Endothelial cell of umbilical vein (primary cell): Measurements from ENCODE around the gene CCDC197. TPM values are rescaled to one million over a fixed set of nuclear protein-coding genes. Genes with fewer than 3 reads are reported as not detected.

Experiments
- BruUV-seq: library from RNA; stranded (reverse); fragments of 400-500 nt; replicated peaks from 2 replicates; lab custom pipeline; 2021; lab: Mats Ljungman, UMichigan
- CTCF ChIA-PET: fragments of 300-600, 350-600 bp; sonication (Branson Sonifier 250); formaldehyde crosslinking; loops from one replicate; lab custom pipeline; 2021; ENCODE audit warnings: antibody characterized with exemption, inconsistent platforms; lab: Charles Lee
- POLR2A ChIA-PET: fragments of 300-600, 350-600 bp; sonication (Branson Sonifier 250); formaldehyde crosslinking; loops from one replicate; lab custom pipeline; 2021; ENCODE audit warnings: antibody characterized with exemption, inconsistent platforms; lab: Charles Lee
- DNase-seq: peaks from one replicate; pipeline ENCODE4 v3.0.0-alpha.2; 2011; ENCODE audit warnings: low read depth, low spot score
- FAIRE-seq: peaks from 2 replicates; lab custom pipeline; 2011; peaks lifted over from hg19 to GRCh38; lab: Jason Lieb, UNC
- H2AFZ ChIP-seq: 2 replicates; pipeline ENCODE4 v1.6.0; 2012; ENCODE audit warnings: low read depth, low read length, control low read depth, inconsistent platforms
- H3K27ac ChIP-seq: 2 replicates; pipeline ENCODE4 v1.5.1; 2011; ENCODE audit warnings: low read depth, mild to moderate bottlenecking, control low read depth, low read length, moderate library complexity; ENCODE audit not compliant: insufficient read depth
- H3K27me3 ChIP-seq, 2 experiments: 2 replicates each; pipeline versions ENCODE4 v1.6.0 to v1.6.1; 2011; ENCODE audit warnings: low read length in 2 of 2, mixed read lengths in 1 of 2; ENCODE audit not compliant: control insufficient read depth in 2 of 2, insufficient read depth in 2 of 2
- H3K36me3 ChIP-seq, 2 experiments: 2 replicates in 1 of 2; 3 replicates in 1 of 2; pipeline ENCODE4 v1.5.1; 2011; ENCODE audit warnings: low read length in 2 of 2, mild to moderate bottlenecking in 1 of 2, moderate library complexity in 1 of 2; ENCODE audit not compliant: control insufficient read depth in 2 of 2, insufficient read depth in 2 of 2; ENCODE audit errors: extremely low read depth in 1 of 2
- H3K4me1 ChIP-seq: 3 replicates; pipeline ENCODE4 v1.5.1; 2011; ENCODE audit warnings: mild to moderate bottlenecking, low read length; ENCODE audit not compliant: control insufficient read depth, insufficient read depth; ENCODE audit errors: extremely low read depth
- H3K4me2 ChIP-seq: 2 replicates; pipeline ENCODE4 v1.6.1; 2011; ENCODE audit warnings: low read length, control low read depth, mixed read lengths; ENCODE audit not compliant: insufficient read depth
- H3K4me3 ChIP-seq, 3 experiments: fragments of 200-600 bp in 1 of 3; sonication (generic), shearing (Covaris generic) in 1 of 3; replicated peaks in 1 of 3; 2 replicates each; pipeline ENCODE4 v1.5.1; 2011 to 2016; ENCODE audit warnings: control low read depth in 3 of 3, low read length in 3 of 3, mild to moderate bottlenecking in 2 of 3, inconsistent platforms in 1 of 3, low read depth in 1 of 3, moderate library complexity in 1 of 3; ENCODE audit not compliant: insufficient read depth in 1 of 3
- H3K79me2 ChIP-seq: 2 replicates; pipeline ENCODE4 v1.6.0; 2012; ENCODE audit warnings: low read length, inconsistent platforms; ENCODE audit not compliant: control insufficient read depth, insufficient read depth
- H3K9ac ChIP-seq: replicated peaks from 2 replicates; pipeline ENCODE3; 2011; ENCODE audit warnings: low read length, control low read depth; ENCODE audit not compliant: insufficient read depth; ENCODE audit errors: extremely low read depth
- H3K9me1 ChIP-seq: replicated peaks from 3 replicates; pipeline ENCODE4 v1.6.0; 2011; ENCODE audit warnings: mild to moderate bottlenecking, low read length; ENCODE audit not compliant: control insufficient read depth, insufficient read depth; ENCODE audit errors: extremely low read depth
- H3K9me3 ChIP-seq: replicated peaks from 2 replicates; pipeline ENCODE4 v1.5.1; 2012; ENCODE audit warnings: low read length, inconsistent platforms; ENCODE audit not compliant: control insufficient read depth, insufficient read depth
- H4K20me1 ChIP-seq: replicated peaks from 2 replicates; pipeline ENCODE3; 2011; ENCODE audit warnings: mild to moderate bottlenecking, low read length; ENCODE audit not compliant: control insufficient read depth, insufficient read depth; ENCODE audit errors: extremely low read depth
- GATA2 ChIP-seq: IDR thresholded peaks from 2 replicates; pipeline ENCODE4 v1.7.0; 2011; ENCODE audit warnings: low read depth, mild to moderate bottlenecking, moderate library complexity, mixed read lengths, low read length; ENCODE audit not compliant: insufficient read length, insufficient read depth
- MYC ChIP-seq: IDR thresholded peaks from one replicate; pipeline ENCODE4 v1.6.1; 2011; ENCODE audit warnings: mild to moderate bottlenecking, low read depth, low read length
- POLR2AphosphoS5 ChIP-seq: IDR thresholded peaks from 2 replicates; pipeline ENCODE4 v1.6.1; 2012; ENCODE audit warnings: low read depth, mild to moderate bottlenecking, control low read depth, low read length, moderate library complexity; ENCODE audit not compliant: insufficient read depth
- dilution Hi-C: fragments of 300-500 bp; cut with MboI; formaldehyde crosslinking; loops from one replicate; pipeline ENCODE4 v1.15.0; 2019; ENCODE audit warnings: low sequenced_read_pairs; ENCODE audit not compliant: extremely low pct_ligation_motif_present
- intact Hi-C: fragments of 100-400 bp; cut with micrococcal nuclease; formaldehyde crosslinking; loops from one replicate; pipeline ENCODE4 v1.10.0; 2022
- polyA plus RNA-seq, 4 experiments: library from polyadenylated mRNA; depleted of rRNA in 3 of 4; stranded (reverse) in 3 of 4; unstranded in 1 of 4; fragments of >200 nt; gene quantifications; 2 replicates each; pipeline versions ENCODE4 v1.2.1 to v1.2.3, GENCODE V29; 2011 to 2012; ENCODE audit warnings: missing spikeins in 1 of 4
- total RNA-seq: library from RNA; stranded (reverse); gene quantifications from 2 replicates; pipeline ENCODE4 v1.2.3, GENCODE V29; 2021
- TF ChIP-seq, protein P1 (sequence below), 2 donors: IDR thresholded peaks; 1 replicate in 1 of 2; 2 replicates in 1 of 2; pipeline ENCODE4 v1.5.1; 2011; ENCODE audit warnings: low read length in 2 of 2, mild to moderate bottlenecking in 2 of 2, moderate library complexity in 2 of 2, control low read depth in 1 of 2, inconsistent platforms in 1 of 2, low read depth in 1 of 2; ENCODE audit not compliant: insufficient read depth in 1 of 2; ENCODE audit errors: extremely low read depth in 1 of 2
- TF ChIP-seq, protein P2 (sequence below): IDR thresholded peaks from 2 replicates; pipeline ENCODE4 v1.6.1; 2011; ENCODE audit not compliant: insufficient read depth, insufficient read length

Gene CCDC197
- total and polyA plus RNA-seq, 2 donors (not counting 3 experiments of a cell fraction or from before 2014, with no cell fraction given), result not detected

DNA sequence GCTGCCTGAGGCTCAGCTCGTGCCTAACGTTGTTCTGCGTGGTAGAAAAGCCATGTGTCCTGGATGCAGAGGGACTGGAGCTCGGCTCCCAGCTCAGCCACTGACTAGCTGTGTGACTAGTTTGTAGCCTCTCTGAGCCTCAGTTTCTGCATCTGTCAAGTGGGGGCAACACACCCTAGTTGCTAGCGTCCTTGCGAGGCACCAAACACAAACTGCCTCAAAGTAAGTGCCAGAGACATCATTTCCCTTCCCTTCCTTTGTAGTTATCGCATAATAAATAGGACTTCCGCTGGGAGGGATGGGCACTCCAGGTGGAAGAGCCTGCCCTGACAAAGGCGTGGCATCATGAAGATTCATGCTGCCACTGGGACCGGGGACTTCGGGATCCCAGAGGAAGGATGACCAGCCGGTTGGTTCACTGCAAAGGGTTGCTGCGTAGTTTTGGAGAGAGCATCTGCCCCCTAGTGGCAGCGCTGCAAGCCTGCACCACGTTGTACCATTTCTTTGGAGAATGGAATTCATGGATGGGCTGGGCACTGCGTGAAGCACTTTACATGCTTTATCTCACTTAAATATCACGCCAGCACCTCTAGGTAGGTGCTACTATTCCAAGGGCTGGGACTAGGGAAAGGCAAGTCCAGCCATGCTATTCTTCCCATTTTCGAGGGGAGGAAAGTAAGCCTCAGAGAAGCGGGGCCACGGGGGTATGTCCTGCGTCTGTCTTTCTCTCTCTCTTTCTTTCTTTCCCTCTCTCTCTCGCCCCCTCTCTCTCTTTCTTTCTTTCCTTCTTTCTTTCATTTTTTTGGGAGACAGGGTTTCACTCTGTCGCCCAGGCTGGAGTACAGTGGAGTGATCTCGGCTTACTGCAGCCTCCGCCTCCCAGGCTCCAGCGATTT, 4.6 kb downstream of the CCDC197 start:
- Histone ChIP-seq H2AFZ (no peak overlapping the region), H3K4me3 (no peak overlapping the region)
- POLR2A ChIA-PET, result no interaction called here

More for the DNA sequence above, 4.6 kb downstream of the CCDC197 start:
- Histone ChIP-seq H4K20me1 (no peaks in the 10 kb centered on the region), H3K36me3 (no peaks in the 10 kb centered on the region), H3K4me1 (no peaks in the 10 kb centered on the region), H3K4me2 (no peak overlapping the region), H3K27ac (no peak overlapping the region), H3K79me2 (no peaks in the 10 kb centered on the region), H3K9me3 (no peaks in the 10 kb centered on the region), H3K9ac (no peak overlapping the region), H3K9me1 (no peaks in the 10 kb centered on the region), H3K27me3 (no peaks in the 10 kb centered on the region)
- CTCF ChIA-PET, result interaction anchor here (0.7 to 12.5 kb wide), 6 partner anchors 10 to 780 kb away, joined by 3 to 368 read pairs (median 4); no protein-coding TSS in a partner anchor
- peak; percentile 70 for FAIRE-seq
- no peak for TF ChIP-seq POLR2AphosphoS5
- TF ChIP-seq GATA2, result no peak
- TF ChIP-seq, protein P1, sequence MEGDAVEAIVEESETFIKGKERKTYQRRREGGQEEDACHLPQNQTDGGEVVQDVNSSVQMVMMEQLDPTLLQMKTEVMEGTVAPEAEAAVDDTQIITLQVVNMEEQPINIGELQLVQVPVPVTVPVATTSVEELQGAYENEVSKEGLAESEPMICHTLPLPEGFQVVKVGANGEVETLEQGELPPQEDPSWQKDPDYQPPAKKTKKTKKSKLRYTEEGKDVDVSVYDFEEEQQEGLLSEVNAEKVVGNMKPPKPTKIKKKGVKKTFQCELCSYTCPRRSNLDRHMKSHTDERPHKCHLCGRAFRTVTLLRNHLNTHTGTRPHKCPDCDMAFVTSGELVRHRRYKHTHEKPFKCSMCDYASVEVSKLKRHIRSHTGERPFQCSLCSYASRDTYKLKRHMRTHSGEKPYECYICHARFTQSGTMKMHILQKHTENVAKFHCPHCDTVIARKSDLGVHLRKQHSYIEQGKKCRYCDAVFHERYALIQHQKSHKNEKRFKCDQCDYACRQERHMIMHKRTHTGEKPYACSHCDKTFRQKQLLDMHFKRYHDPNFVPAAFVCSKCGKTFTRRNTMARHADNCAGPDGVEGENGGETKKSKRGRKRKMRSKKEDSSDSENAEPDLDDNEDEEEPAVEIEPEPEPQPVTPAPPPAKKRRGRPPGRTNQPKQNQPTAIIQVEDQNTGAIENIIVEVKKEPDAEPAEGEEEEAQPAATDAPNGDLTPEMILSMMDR (IDR thresholded peaks at IDR 0.05; ENCODE audit: extremely low read depth in 1 of 2, insufficient read depth in 1 of 2, low read depth in 1 of 2, low read length in 2 of 2), result peak; percentile 93 to 96
- TF ChIP-seq, protein P2, sequence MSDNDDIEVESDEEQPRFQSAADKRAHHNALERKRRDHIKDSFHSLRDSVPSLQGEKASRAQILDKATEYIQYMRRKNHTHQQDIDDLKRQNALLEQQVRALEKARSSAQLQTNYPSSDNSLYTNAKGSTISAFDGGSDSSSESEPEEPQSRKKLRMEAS, result no peak
- no peak for TF ChIP-seq MYC
- dilution Hi-C loops (no loop called here), intact Hi-C loops (loop anchor here (1.0 to 10.0 kb wide), 3 partner anchors 62 to 347 kb away; no protein-coding TSS in a partner anchor)
- peak; percentile 49 for DNase-seq
- no TSS peak for BruUV-seq
